Stomach (tissue), 9 donors: ENCODE measurements around the gene POC1B. TPM values are rescaled to one million over a fixed set of nuclear protein-coding genes. Genes with fewer than 3 reads are reported as not detected.

Experiments used
- DNase-seq, 2 donors: peaks; one replicate each; pipeline versions ENCODE4 v3.0.0 to v3.0.0-alpha.2; 2013 to 2019
- H3K27ac ChIP-seq, 5 donors: fragments of 200-600 bp in 4 of 5; sonication (generic) in 4 of 5; one replicate each; pipeline ENCODE4 v1.5.1; 2013 to 2019; ENCODE audit warnings: mild to moderate bottlenecking in 1 of 5, moderate library complexity in 1 of 5
- H3K27me3 ChIP-seq, 3 donors: fragments of 200-600 bp; sonication (generic); one replicate each; pipeline ENCODE4 v1.5.1; 2017 to 2019; ENCODE audit warnings: mixed run types in 1 of 3
- H3K36me3 ChIP-seq, 4 donors: fragments of 200-600 bp; sonication (generic); 1 replicate in 3 of 4; 2 replicates in 1 of 4; pipeline ENCODE4 v1.5.1; 2016 to 2019
- H3K4me1 ChIP-seq, 4 donors: fragments of 200-600 bp; sonication (generic); one replicate each; pipeline ENCODE4 v1.5.1; 2016 to 2019
- H3K4me3 ChIP-seq, 4 donors: fragments of 200-600 bp; sonication (generic) in 3 of 4; one replicate each; pipeline ENCODE4 v1.5.1; 2016 to 2019; ENCODE audit warnings: mild to moderate bottlenecking in 1 of 4
- H3K9me3 ChIP-seq, 4 donors: fragments of 200-600 bp; sonication (generic); one replicate each; pipeline ENCODE4 v1.5.1; 2016 to 2019
- EP300 ChIP-seq: sonication (generic); formaldehyde crosslinking; IDR thresholded peaks from one replicate; pipeline ENCODE4 v1.6.1; 2017; ENCODE audit warnings: antibody characterized with exemption
- POLR2A ChIP-seq, 4 donors: fragments of 450-650 bp; IDR thresholded peaks; one replicate each; pipeline ENCODE4 v1.6.1; 2016; ENCODE audit warnings: antibody characterized with exemption in 4 of 4, control low read depth in 2 of 4, mild to moderate bottlenecking in 1 of 4, moderate library complexity in 1 of 4
- POLR2AphosphoS5 ChIP-seq, 3 donors: sonication (generic); formaldehyde crosslinking; IDR thresholded peaks; one replicate each; pipeline ENCODE4 v1.6.1; 2016; ENCODE audit warnings: antibody characterized with exemption in 3 of 3
- WGBS, 5 donors: extraction: QIAGEN DNeasy Blood & Tissue Kit in 3 of 5; methylation state at CpG; one replicate each; pipeline versions ENCODE4 v1.1.5 to v1.1.7; 2013 to 2018; 5-methylcytosine and 5-hydroxymethylcytosine counted together
- intact Hi-C: fragments of 100-400 bp; cut with DNase I; formaldehyde crosslinking; loops from one replicate; pipeline ENCODE4 v1.15.1; 2023; ENCODE audit warnings: low total_unique reads
- polyA plus RNA-seq, 3 donors: library from polyadenylated mRNA; stranded (reverse); fragments of 200-250 nt; gene quantifications; one replicate each; pipeline ENCODE4 v1.2.3, GENCODE V29; 2013
- total RNA-seq, 5 donors: library from RNA; depleted of rRNA; stranded (reverse); fragments of >200 nt; gene quantifications; one replicate each; pipeline versions ENCODE4 v1.1.0 to v1.2.3, GENCODE V29; 2014 to 2016
- TF ChIP-seq, protein P1 (sequence below), 7 experiments: fragments of 450-650 bp in 4 of 7; fragments of 200-600 bp in 3 of 7; sonication (generic) in 3 of 7; IDR thresholded peaks; one replicate each; pipeline ENCODE4 v1.5.1; 2016 to 2019; ENCODE audit warnings: antibody characterized with exemption in 7 of 7, control low read depth in 2 of 7, mild to moderate bottlenecking in 1 of 7
- donor health status: healthy with polysubstance abuse.
- donor health status: Bipolar disorder and iron deficiency.
- donor health status: healthy.

POC1B gene
- total and polyA plus RNA-seq, 8 donors = 1.7 to 68.3 (median 18.3) TPM

DNA sequence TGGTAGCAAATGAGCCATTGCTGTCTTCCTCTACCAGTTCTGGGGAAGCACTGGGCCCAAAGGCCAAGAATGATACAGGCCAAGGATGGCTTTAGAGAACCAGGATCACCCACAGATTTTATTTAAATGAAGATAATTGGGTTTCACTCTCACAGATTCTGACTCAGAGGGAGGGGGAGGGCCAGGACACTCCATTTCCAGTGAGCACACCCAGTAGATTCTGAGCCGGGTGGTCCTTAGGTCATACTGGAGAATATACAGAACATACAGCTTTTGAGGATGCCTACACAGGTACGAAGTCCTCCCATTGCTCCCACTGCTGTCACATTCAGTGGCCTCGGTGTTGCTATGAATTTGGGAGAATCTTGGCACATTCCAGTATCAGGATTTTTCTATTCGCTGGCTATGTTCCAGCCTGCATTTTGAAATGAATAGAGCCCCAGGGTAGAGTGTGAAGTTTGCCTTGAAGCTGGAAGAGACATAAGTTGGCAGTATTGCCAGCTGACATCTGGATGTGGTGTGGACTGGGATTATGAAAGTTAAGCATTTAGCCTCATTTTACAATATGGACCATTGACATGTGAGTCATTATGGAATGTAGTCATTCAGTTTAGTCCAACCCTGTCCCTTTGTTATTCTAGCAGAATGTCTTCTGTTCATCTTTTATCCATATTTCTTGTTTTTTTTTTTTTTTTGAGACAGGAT is 45.8 kb upstream of the POC1B start:
- Histone ChIP-seq H3K36me3 (no peaks in the 10 kb centered on the region), H3K9me3 (no peaks in the 10 kb centered on the region), H3K4me1 (no peaks in the 10 kb centered on the region), H3K27ac (no peak overlapping the region), H3K27me3 (no peaks in the 10 kb centered on the region), H3K4me3 (no peak overlapping the region)
- TF ChIP-seq POLR2A (IDR thresholded peaks at IDR 0.05) = no peak
- TF ChIP-seq, protein P1, sequence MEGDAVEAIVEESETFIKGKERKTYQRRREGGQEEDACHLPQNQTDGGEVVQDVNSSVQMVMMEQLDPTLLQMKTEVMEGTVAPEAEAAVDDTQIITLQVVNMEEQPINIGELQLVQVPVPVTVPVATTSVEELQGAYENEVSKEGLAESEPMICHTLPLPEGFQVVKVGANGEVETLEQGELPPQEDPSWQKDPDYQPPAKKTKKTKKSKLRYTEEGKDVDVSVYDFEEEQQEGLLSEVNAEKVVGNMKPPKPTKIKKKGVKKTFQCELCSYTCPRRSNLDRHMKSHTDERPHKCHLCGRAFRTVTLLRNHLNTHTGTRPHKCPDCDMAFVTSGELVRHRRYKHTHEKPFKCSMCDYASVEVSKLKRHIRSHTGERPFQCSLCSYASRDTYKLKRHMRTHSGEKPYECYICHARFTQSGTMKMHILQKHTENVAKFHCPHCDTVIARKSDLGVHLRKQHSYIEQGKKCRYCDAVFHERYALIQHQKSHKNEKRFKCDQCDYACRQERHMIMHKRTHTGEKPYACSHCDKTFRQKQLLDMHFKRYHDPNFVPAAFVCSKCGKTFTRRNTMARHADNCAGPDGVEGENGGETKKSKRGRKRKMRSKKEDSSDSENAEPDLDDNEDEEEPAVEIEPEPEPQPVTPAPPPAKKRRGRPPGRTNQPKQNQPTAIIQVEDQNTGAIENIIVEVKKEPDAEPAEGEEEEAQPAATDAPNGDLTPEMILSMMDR (IDR thresholded peaks at IDR 0.05) = no peak
- no peak for TF ChIP-seq EP300
- TF ChIP-seq POLR2AphosphoS5 (IDR thresholded peaks at IDR 0.05) = no peak
- 88 to 96% (median 91%) methylated on average over 4 of the region's 4 CpGs for WGBS, 5 donors
- no peak for DNase-seq
- intact Hi-C loops = no loop called here

DNA sequence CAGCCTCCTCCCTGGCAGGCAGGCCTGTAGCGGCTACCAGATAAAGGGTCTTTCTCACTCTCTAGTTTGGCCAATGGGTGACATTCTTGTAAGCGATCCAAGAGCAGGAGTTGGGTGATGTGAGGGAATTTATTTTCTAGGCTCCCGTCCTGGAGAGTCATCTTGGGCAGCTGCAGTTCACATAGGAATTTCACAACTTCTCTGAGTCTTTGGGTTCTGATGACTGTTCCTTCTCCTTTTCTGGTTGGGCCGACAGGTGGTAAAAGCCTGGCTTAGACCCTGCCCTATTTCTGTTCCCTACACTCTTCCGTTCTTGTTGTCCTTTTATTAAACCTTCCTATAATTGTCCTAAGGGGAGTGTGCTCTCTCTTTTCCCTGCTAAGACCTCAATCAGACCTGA is 42.6 kb upstream of the POC1B start:
- no peak for TF ChIP-seq POLR2AphosphoS5 (IDR thresholded peaks at IDR 0.05)
- TF ChIP-seq POLR2A (IDR thresholded peaks at IDR 0.05) = no peak
- TF ChIP-seq EP300 = no peak
- TF ChIP-seq, protein P1 (IDR thresholded peaks at IDR 0.05) = no peak
- H3K27me3 ChIP-seq = no peaks in the 10 kb centered on the region
- no peaks in the 10 kb centered on the region for H3K9me3 ChIP-seq
- H3K4me1 ChIP-seq = no peaks in the 10 kb centered on the region
- no peak overlapping the region for H3K4me3 ChIP-seq
- H3K36me3 ChIP-seq = no peaks in the 10 kb centered on the region
- WGBS, 5 donors = 66 to 83% (median 69%) methylated on average over 5 of the region's 5 CpGs
- DNase-seq = no peak
- intact Hi-C loops = no loop called here
- H3K27ac ChIP-seq = no peak overlapping the region

DNA sequence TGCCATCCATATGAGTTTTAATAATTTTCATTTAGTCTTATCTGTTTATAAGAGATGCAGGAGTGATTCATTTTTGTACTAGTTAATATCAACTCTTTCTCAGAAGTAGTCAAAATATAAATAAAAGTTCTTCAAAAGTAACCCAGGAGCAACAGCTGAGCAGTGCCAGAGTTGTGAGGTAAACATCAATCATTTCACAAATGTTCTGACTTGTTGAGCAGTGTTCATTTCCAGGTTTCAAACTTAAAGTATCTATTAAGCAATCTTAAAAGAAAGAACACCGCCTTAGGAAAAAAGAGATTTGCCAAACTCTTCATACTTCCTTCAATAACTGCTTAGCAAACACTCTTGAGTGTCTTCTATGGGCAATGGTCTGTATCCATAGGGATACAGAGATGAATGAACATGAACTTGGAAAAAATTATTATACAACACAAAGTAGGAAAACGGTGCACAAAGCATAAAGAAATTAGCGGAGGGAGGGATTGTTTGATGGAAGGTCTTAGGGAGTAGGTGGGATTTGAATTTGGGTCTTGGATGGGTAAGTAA is 41.9 kb upstream of the POC1B start:
- H3K27ac ChIP-seq = no peak overlapping the region
- TF ChIP-seq POLR2A (IDR thresholded peaks at IDR 0.05) (no peak), POLR2AphosphoS5 (IDR thresholded peaks at IDR 0.05) (no peak), EP300 (no peak)
- TF ChIP-seq, protein P1 (IDR thresholded peaks at IDR 0.05) = no peak
- H3K27me3 ChIP-seq = no peaks in the 10 kb centered on the region
- intact Hi-C loops = no loop called here
- no peak for DNase-seq
- 89 to 97% (median 92%) methylated on average over 3 of the region's 3 CpGs for WGBS, 5 donors
- H3K36me3 ChIP-seq = no peaks in the 10 kb centered on the region
- H3K4me3 ChIP-seq = no peak overlapping the region
- no peaks in the 10 kb centered on the region for H3K9me3 ChIP-seq
- H3K4me1 ChIP-seq = no peaks in the 10 kb centered on the region

DNA sequence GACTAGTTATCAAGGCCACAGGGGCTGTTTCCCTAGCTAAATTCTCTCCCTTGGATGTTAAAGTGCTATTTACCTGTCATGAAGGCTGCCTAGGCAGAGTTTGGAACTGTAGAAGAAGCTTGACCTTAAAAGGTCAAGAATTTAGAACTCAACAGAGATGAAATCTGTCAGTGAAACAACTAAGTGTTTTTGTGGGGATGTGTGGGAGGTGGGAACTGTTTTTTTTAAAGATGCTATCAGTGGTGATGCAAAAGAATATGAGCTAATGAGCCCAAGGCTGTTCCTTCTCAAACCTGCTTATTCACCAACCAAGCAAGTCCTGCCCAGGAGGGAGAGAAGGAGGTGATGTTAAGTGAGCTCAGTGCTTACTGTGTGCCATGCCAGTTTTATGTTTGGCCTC is 40.8 kb upstream of the POC1B start:
- TF ChIP-seq, protein P1 (IDR thresholded peaks at IDR 0.05) = no peak
- TF ChIP-seq EP300 = no peak
- TF ChIP-seq POLR2A (IDR thresholded peaks at IDR 0.05) = no peak
- TF ChIP-seq POLR2AphosphoS5 (IDR thresholded peaks at IDR 0.05) = no peak
- H3K9me3 ChIP-seq = no peaks in the 10 kb centered on the region
- intact Hi-C loops = no loop called here
- H3K36me3 ChIP-seq = no peaks in the 10 kb centered on the region
- H3K27ac ChIP-seq = no peak overlapping the region
- no peak overlapping the region for H3K4me3 ChIP-seq
- no peaks in the 10 kb centered on the region for H3K4me1 ChIP-seq
- H3K27me3 ChIP-seq = no peaks in the 10 kb centered on the region
- DNase-seq = no peak
